A673 (cell line): Measurements from ENCODE around the gene REEP6. TPM values are rescaled to one million over a fixed set of nuclear protein-coding genes. Genes with fewer than 3 reads are reported as not detected.

ENCODE experiments used
- BruUV-seq: library from RNA; stranded (reverse); fragments of 400-500 nt; replicated peaks from 2 replicates; lab custom pipeline; 2021; lab: Mats Ljungman, UMichigan
- CTCF ChIA-PET: fragments of 300-600 bp; sonication (Branson Sonifier 250); formaldehyde crosslinking; loops from one replicate; lab custom pipeline; 2022; ENCODE audit warnings: antibody characterized with exemption; lab: Charles Lee
- POLR2A ChIA-PET: fragments of 300-600 bp; sonication (Branson Sonifier 250); formaldehyde crosslinking; loops from one replicate; lab custom pipeline; 2022; ENCODE audit warnings: antibody characterized with exemption; ENCODE audit not compliant: low non-redundant PET; lab: Charles Lee
- DNase-seq: peaks from one replicate; pipeline ENCODE4 v3.0.0-alpha.2; 2015; ENCODE audit warnings: low spot score
- H3K27ac ChIP-seq: fragments of 200-600 bp; sonication (generic); 2 replicates; pipeline ENCODE4 v1.5.1; 2016; ENCODE audit warnings: mixed run types, low read depth, mild to moderate bottlenecking, mixed read lengths, antibody characterized with exemption, low read length; ENCODE audit not compliant: poor library complexity, severe bottlenecking
- H3K27me3 ChIP-seq: fragments of 200-600 bp; sonication (generic); replicated peaks from 2 replicates; pipeline ENCODE4 v1.6.1; 2017; ENCODE audit warnings: mixed run types, low read depth, mild to moderate bottlenecking, mixed read lengths, antibody characterized with exemption, low read length; ENCODE audit not compliant: insufficient read depth, poor library complexity
- H3K36me3 ChIP-seq: fragments of 200-600 bp; sonication (generic); 2 replicates; pipeline ENCODE4 v1.6.1; 2016; ENCODE audit warnings: mixed run types, mild to moderate bottlenecking, mixed read lengths, antibody characterized with exemption, low read length; ENCODE audit not compliant: insufficient read depth, poor library complexity, severe bottlenecking
- H3K4me1 ChIP-seq: fragments of 200-600 bp; sonication (generic); 2 replicates; pipeline ENCODE4 v1.6.1; 2017; ENCODE audit warnings: mixed run types, mild to moderate bottlenecking, mixed read lengths, antibody characterized with exemption, low read length; ENCODE audit not compliant: insufficient read depth, poor library complexity, severe bottlenecking
- H3K4me3 ChIP-seq: fragments of 200-600 bp; sonication (generic); 2 replicates; pipeline ENCODE4 v1.5.1; 2016; ENCODE audit warnings: low read depth, mixed run types, mild to moderate bottlenecking, mixed read lengths, low read length; ENCODE audit not compliant: poor library complexity, severe bottlenecking
- H3K9me3 ChIP-seq: fragments of 200-600 bp; sonication (generic); 2 replicates; pipeline ENCODE4 v1.6.1; 2016; ENCODE audit warnings: mixed run types, low read depth, mild to moderate bottlenecking, mixed read lengths, antibody characterized with exemption, low read length; ENCODE audit not compliant: poor library complexity, severe bottlenecking
- EZH2 ChIP-seq: fragments of 200-600 bp; sonication (generic); IDR thresholded peaks from 2 replicates; pipeline ENCODE4 v1.6.1; 2017; ENCODE audit warnings: borderline replicate concordance, low read depth, mild to moderate bottlenecking, mixed read lengths, antibody characterized with exemption, low read length; ENCODE audit not compliant: poor library complexity, severe bottlenecking
- intact Hi-C: fragments of 100-400 bp; cut with micrococcal nuclease; formaldehyde crosslinking; loops from one replicate; pipeline ENCODE4 v1.10.0; 2022; ENCODE audit not compliant: unreplicated experiment
- total RNA-seq: library from RNA; stranded (reverse); gene quantifications from 2 replicates; pipeline ENCODE4 v1.2.3, GENCODE V29; 2021
- TF ChIP-seq, protein P1 (sequence below): fragments of 300-800, 200-600 bp; sonication (generic); conservative IDR thresholded peaks from 2 replicates; pipeline ENCODE4 v1.5.1; 2017; ENCODE audit warnings: low read depth, mild to moderate bottlenecking, antibody characterized with exemption, low read length, moderate library complexity, mixed read lengths

The REEP6 gene
- total RNA-seq, 1 experiment from 2014 or later: 4.7 TPM

DNA sequence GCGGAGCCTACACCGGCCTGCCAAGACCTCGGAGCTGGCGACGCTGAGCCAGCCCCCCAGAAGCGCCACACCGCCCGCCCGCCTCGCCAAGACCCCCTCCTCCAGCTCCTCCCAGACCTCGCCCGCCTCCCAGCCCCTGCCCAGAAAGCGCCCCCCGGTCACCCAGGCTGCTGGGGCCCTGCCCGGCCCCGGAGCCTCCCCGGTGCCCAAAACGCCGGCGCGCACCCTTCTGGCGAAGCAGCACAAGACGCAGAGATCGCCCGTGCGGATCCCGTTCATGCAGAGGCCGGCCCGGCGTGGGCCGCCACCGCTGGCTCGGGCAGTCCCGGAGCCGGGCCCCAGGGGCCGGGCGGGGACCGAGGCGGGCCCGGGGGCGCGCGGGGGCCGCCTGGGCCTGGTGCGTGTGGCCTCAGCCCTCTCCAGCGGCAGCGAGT, 22.1 kb upstream of the REEP6 start:
- intact Hi-C loops: no loop called here
- Histone ChIP-seq H3K27me3 (peaks cover 65% of the 10 kb centered on the region), H3K4me1 (peaks cover 24% of the 10 kb centered on the region), H3K36me3 (no peaks in the 10 kb centered on the region), H3K27ac (no peak overlapping the region), H3K9me3 (no peaks in the 10 kb centered on the region), H3K4me3 (no peak overlapping the region)
- no TSS peak for BruUV-seq
- CTCF ChIA-PET: no interaction called here
- peak; percentile 65 for DNase-seq
- TF ChIP-seq, protein P1, sequence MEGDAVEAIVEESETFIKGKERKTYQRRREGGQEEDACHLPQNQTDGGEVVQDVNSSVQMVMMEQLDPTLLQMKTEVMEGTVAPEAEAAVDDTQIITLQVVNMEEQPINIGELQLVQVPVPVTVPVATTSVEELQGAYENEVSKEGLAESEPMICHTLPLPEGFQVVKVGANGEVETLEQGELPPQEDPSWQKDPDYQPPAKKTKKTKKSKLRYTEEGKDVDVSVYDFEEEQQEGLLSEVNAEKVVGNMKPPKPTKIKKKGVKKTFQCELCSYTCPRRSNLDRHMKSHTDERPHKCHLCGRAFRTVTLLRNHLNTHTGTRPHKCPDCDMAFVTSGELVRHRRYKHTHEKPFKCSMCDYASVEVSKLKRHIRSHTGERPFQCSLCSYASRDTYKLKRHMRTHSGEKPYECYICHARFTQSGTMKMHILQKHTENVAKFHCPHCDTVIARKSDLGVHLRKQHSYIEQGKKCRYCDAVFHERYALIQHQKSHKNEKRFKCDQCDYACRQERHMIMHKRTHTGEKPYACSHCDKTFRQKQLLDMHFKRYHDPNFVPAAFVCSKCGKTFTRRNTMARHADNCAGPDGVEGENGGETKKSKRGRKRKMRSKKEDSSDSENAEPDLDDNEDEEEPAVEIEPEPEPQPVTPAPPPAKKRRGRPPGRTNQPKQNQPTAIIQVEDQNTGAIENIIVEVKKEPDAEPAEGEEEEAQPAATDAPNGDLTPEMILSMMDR: 0 out of 2 replicates have a peak, but pooled peaks have one; percentile 25
- TF ChIP-seq EZH2: peak; percentile 55
- POLR2A ChIA-PET: interaction anchor here (0.6 kb wide), 1 partner anchor 15 kb away, joined by 3 read pairs; no protein-coding TSS in a partner anchor

DNA sequence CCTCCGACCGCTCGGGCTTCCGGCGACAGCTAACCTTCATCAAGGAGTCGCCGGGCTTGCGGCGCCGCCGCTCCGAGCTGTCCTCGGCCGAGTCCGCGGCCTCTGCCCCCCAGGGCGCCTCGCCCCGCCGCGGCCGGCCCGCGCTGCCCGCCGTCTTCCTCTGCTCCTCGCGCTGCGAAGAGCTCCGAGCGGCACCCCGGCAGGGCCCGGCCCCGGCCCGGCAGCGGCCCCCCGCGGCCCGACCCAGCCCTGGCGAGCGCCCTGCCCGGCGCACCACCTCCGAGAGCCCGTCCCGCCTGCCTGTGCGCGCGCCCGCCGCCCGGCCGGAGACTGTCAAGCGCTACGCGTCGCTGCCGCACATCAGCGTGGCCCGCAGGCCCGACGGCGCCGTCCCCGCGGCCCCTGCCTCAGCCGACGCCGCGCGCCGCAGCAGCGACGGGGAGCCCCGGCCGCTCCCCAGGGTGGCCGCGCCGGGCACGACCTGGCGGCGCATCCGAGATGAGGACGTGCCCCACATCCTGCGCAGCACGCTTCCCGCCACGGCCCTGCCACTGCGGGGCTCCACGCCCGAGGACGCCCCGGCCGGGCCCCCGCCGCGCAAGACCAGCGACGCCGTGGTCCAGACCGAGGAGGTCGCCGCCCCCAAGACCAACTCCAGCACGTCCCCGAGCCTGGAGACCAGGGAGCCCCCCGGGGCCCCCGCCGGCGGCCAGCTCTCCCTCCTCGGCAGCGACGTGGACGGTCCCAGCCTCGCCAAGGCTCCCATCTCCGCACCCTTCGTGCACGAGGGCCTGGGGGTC, 21.5 kb upstream of the REEP6 start:
- peak overlapping the region; percentile 35 for H3K4me3 ChIP-seq
- no peak for TF ChIP-seq EZH2
- TF ChIP-seq, protein P1: no peak
- peaks cover 24% of the 10 kb centered on the region for H3K4me1 ChIP-seq
- intact Hi-C loops: no loop called here
- no peaks in the 10 kb centered on the region for H3K36me3 ChIP-seq
- DNase-seq: no peak
- peaks cover 65% of the 10 kb centered on the region for H3K27me3 ChIP-seq
- BruUV-seq: no TSS peak
- H3K27ac ChIP-seq: no peak overlapping the region
- ChIA-PET CTCF (no interaction called here), POLR2A (interaction anchor here (0.6 kb wide), 1 partner anchor 16 kb away, joined by 3 read pairs; no protein-coding TSS in a partner anchor)
- H3K9me3 ChIP-seq: no peaks in the 10 kb centered on the region

DNA sequence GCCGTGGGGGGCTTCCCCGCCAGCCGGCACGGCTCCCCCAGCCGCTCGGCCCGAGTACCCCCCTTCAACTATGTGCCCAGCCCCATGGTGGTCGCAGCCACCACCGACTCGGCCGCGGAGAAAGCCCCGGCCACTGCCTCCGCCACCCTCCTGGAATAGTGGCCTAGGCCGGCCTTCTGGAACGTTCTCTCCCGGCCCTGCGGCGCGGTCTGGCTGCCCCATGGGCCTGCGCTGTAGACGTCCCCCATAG, 21.0 kb upstream of the REEP6 start:
- H3K4me1 ChIP-seq: peaks cover 24% of the 10 kb centered on the region
- intact Hi-C loops: no loop called here
- POLR2A ChIA-PET: no interaction called here
- CTCF ChIA-PET: no interaction called here
- H3K4me3 ChIP-seq: peak overlapping the region; percentile 35
- DNase-seq: no peak
- H3K9me3 ChIP-seq: no peaks in the 10 kb centered on the region
- H3K27ac ChIP-seq: no peak overlapping the region
- no peaks in the 10 kb centered on the region for H3K36me3 ChIP-seq
- peaks cover 65% of the 10 kb centered on the region for H3K27me3 ChIP-seq
- BruUV-seq: no TSS peak
- TF ChIP-seq, protein P1: no peak
- TF ChIP-seq EZH2: peak; percentile 67
